Myometrial cell (primary cell): Measurements from ENCODE around the gene CLIC5. TPM values are rescaled to one million over a fixed set of nuclear protein-coding genes. Genes with fewer than 3 reads are reported as not detected.

Experiments
- total RNA-seq: library from RNA; depleted of rRNA; stranded (reverse); fragments of >200 nt; gene quantifications from 2 replicates; pipeline ENCODE4 v1.2.3, GENCODE V29; 2015

The CLIC5 gene
- not detected in 2 replicates for total RNA-seq

GRCh38 chr6:46015119-46015968 lies at the start of gene CLIC5:
Gene CLIC5 (minus strand): TSS chr6:46015860. CDS start chr6:46015542, 318 bp downstream.

Other genes with a start within 250 kb of the CLIC5 start
- under 0.01 TPM in 1 of 2 replicates, not detected in the other for gene ENPP4, start 114.1 kb upstream of the CLIC5 start, total RNA-seq
- gene ENPP5, start 155.1 kb upstream of the CLIC5 start, total RNA-seq = not detected in 2 replicates